Liver (tissue), 9 donors: ENCODE measurements around the gene TMA7B. TPM values are rescaled to one million over a fixed set of nuclear protein-coding genes. Genes with fewer than 3 reads are reported as not detected.

Experiments
- DNase-seq: peaks from one replicate; pipeline ENCODE4 v3.0.0-alpha.2; 2017; ENCODE audit warnings: low spot score
- H3K27ac ChIP-seq, 2 donors: one replicate each; pipeline ENCODE4 v1.7.0; 2013; ENCODE audit warnings: inconsistent platforms in 2 of 2, low read length in 2 of 2, control low read depth in 1 of 2, low read depth in 1 of 2, mild to moderate bottlenecking in 1 of 2
- H3K27me3 ChIP-seq, 4 donors: one replicate each; pipeline versions ENCODE4 v1.6.1 to v1.7.0; 2013; ENCODE audit warnings: low read length in 3 of 4, inconsistent platforms in 1 of 4, mild to moderate bottlenecking in 1 of 4, moderate library complexity in 1 of 4; ENCODE audit not compliant: control insufficient read depth in 4 of 4, insufficient read depth in 4 of 4
- H3K36me3 ChIP-seq, 4 donors: one replicate each; pipeline versions ENCODE4 v1.6.1 to v1.7.0; 2013; ENCODE audit warnings: low read length in 3 of 4, mild to moderate bottlenecking in 3 of 4, low read depth in 1 of 4, moderate library complexity in 1 of 4; ENCODE audit not compliant: control insufficient read depth in 4 of 4, insufficient read depth in 3 of 4
- H3K4me1 ChIP-seq, 4 donors: one replicate each; pipeline versions ENCODE4 v1.6.1 to v1.7.0; 2013; ENCODE audit warnings: low read length in 3 of 4, mild to moderate bottlenecking in 3 of 4, moderate library complexity in 1 of 4; ENCODE audit not compliant: control insufficient read depth in 4 of 4, insufficient read depth in 4 of 4
- H3K4me3 ChIP-seq, 3 donors: one replicate each; pipeline versions ENCODE4 v1.6.1 to v1.7.0; 2013; ENCODE audit warnings: low read length in 3 of 3, control low read depth in 1 of 3, low read depth in 1 of 3, mild to moderate bottlenecking in 1 of 3
- H3K9ac ChIP-seq, 2 donors: one replicate each; pipeline ENCODE4 v1.7.0; 2013; ENCODE audit warnings: low read length in 2 of 2, mild to moderate bottlenecking in 2 of 2, moderate library complexity in 2 of 2, control low read depth in 1 of 2, low read depth in 1 of 2
- H3K9me3 ChIP-seq, 4 donors: one replicate each; pipeline versions ENCODE4 v1.6.1 to v1.7.0; 2013; ENCODE audit warnings: low read length in 3 of 4; ENCODE audit not compliant: control insufficient read depth in 4 of 4
- EGR1 ChIP-seq, 2 donors: IDR thresholded peaks; 2 replicates each; pipeline ENCODE4 v1.6.1; 2016 to 2018; ENCODE audit warnings: antibody characterized with exemption in 2 of 2, low read depth in 2 of 2
- FOXA1 ChIP-seq: IDR thresholded peaks from 2 replicates; pipeline ENCODE4 v1.6.1; 2016; ENCODE audit warnings: antibody characterized with exemption
- FOXA2 ChIP-seq: IDR thresholded peaks from 2 replicates; pipeline ENCODE4 v1.6.1; 2016; ENCODE audit warnings: antibody characterized with exemption
- GABPA ChIP-seq, 2 donors: IDR thresholded peaks in 1 of 2; conservative IDR thresholded peaks in 1 of 2; 2 replicates each; pipeline ENCODE4 v1.6.1; 2016; ENCODE audit warnings: antibody characterized with exemption in 2 of 2, mild to moderate bottlenecking in 1 of 2, moderate library complexity in 1 of 2
- HNF4A ChIP-seq, 2 donors: conservative IDR thresholded peaks; 2 replicates each; pipeline ENCODE4 v1.6.1; 2016; ENCODE audit warnings: antibody characterized with exemption in 2 of 2, mild to moderate bottlenecking in 2 of 2
- HNF4G ChIP-seq: IDR thresholded peaks from 2 replicates; pipeline ENCODE4 v1.6.1; 2016; ENCODE audit warnings: antibody characterized with exemption
- JUND ChIP-seq, 2 donors: IDR thresholded peaks; 2 replicates each; pipeline ENCODE4 v1.6.1; 2016; ENCODE audit warnings: antibody characterized with exemption in 2 of 2
- NR2F2 ChIP-seq: IDR thresholded peaks from 2 replicates; pipeline ENCODE4 v1.6.1; 2016; ENCODE audit warnings: antibody characterized with exemption
- RAD21 ChIP-seq, 2 donors: IDR thresholded peaks; 2 replicates each; pipeline ENCODE4 v1.6.1; 2016; ENCODE audit warnings: antibody characterized with exemption in 2 of 2, mild to moderate bottlenecking in 2 of 2
- RXRA ChIP-seq, 2 donors: IDR thresholded peaks; 2 replicates each; pipeline ENCODE4 v1.6.1; 2017 to 2018; ENCODE audit warnings: antibody characterized with exemption in 2 of 2, mild to moderate bottlenecking in 1 of 2
- SP1 ChIP-seq: IDR thresholded peaks from 2 replicates; pipeline ENCODE4 v1.6.1; 2018; ENCODE audit warnings: antibody characterized with exemption, mild to moderate bottlenecking
- TAF1 ChIP-seq: conservative IDR thresholded peaks from 2 replicates; pipeline ENCODE4 v1.6.1; 2016; ENCODE audit warnings: antibody characterized with exemption, mild to moderate bottlenecking
- YY1 ChIP-seq: IDR thresholded peaks from 2 replicates; pipeline ENCODE4 v1.6.1; 2016; ENCODE audit warnings: antibody characterized with exemption, mild to moderate bottlenecking
- WGBS: extraction: QIAGEN DNeasy Blood & Tissue Kit; methylation state at CpG from one replicate; pipeline ENCODE4 v1.1.7; 2013; 5-methylcytosine and 5-hydroxymethylcytosine counted together
- polyA plus RNA-seq, 2 donors: library from polyadenylated mRNA; stranded (reverse) in 1 of 2; unstranded in 1 of 2; fragments of 200-250 nt in 1 of 2; fragments of >200 nt in 1 of 2; fragmentation: Nextera tagmentation in 1 of 2; extraction: Ambion mirVana in 1 of 2; gene quantifications; one replicate each; pipeline versions ENCODE4 v1.2.1 to v1.2.3, GENCODE V29; 2013 to 2015
- total RNA-seq, 2 donors: library from RNA; depleted of rRNA; stranded (reverse); fragments of >200 nt; gene quantifications; one replicate each; pipeline ENCODE4 v1.2.3, GENCODE V29; 2014
- TF ChIP-seq, protein P1 (sequence below): IDR thresholded peaks from 2 replicates; pipeline ENCODE4 v1.6.1; 2016; ENCODE audit warnings: antibody characterized with exemption
- TF ChIP-seq, protein P2 (sequence below): fragments of 150-350 bp; IDR thresholded peaks from 2 replicates; pipeline ENCODE4 v1.5.1; 2017; ENCODE audit warnings: improper control_type of control experiment, low read depth, low read length; ENCODE audit not compliant: missing input control
- TF ChIP-seq, protein P3 (sequence below): IDR thresholded peaks from 2 replicates; pipeline ENCODE4 v1.6.1; 2016; ENCODE audit warnings: antibody characterized with exemption
- TF ChIP-seq, protein P4 (sequence below): IDR thresholded peaks from 2 replicates; pipeline ENCODE4 v1.6.1; 2016; ENCODE audit warnings: antibody characterized with exemption, mild to moderate bottlenecking
- TF ChIP-seq, protein P5 (sequence below): IDR thresholded peaks from 2 replicates; pipeline ENCODE4 v1.6.1; 2016; ENCODE audit warnings: antibody characterized with exemption
- donor health status: healthy.
- donor health status: healthy.
- donor health status: healthy.
- donor health status: healthy.
- donor health status: healthy.

Gene TMA7B
- total and polyA plus RNA-seq, 4 donors, result 0.25 to 2.1 TPM; not detected in 2

DNA sequence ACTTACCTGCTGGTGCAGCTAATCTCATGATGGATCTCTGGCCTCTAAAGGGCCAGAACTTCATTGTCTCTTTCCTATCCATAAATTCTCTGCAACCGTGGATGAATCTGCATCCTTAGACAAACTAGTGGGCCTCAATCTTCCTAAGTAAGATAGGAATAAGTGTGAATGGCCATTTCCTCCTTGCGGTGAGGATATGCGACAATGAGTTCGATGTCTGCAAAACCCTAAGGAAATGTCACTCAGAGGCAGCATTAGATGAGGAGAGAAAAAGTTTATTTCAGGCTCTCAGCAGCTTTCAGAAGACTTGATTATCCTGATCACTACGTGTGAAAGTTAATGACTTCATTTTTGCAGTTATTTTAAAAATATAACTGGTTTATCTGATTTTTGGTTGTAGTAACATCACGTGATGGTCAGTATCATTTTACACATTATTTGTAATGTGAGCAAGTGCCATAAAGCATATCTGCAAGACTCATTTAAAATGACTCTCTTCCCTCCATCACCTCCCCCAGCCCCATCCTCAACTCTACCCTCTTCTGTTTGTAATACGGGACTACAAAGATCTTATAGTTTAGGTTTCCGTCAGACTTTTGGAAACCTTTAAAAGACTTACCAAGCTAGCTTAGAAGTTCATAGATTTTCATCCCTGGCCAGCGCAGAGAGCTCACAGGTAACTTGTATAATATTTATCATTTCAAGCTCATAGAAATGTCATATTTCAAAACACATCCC lies 49.2 kb upstream of the TMA7B start (continued):
- TF ChIP-seq FOXA1 (no peak), HNF4A (conservative IDR thresholded peaks at IDR 0.05) (no peak), FOXA2 (no peak), RXRA (IDR thresholded peaks at IDR 0.05) (no peak), SP1 (no peak)

DNA sequence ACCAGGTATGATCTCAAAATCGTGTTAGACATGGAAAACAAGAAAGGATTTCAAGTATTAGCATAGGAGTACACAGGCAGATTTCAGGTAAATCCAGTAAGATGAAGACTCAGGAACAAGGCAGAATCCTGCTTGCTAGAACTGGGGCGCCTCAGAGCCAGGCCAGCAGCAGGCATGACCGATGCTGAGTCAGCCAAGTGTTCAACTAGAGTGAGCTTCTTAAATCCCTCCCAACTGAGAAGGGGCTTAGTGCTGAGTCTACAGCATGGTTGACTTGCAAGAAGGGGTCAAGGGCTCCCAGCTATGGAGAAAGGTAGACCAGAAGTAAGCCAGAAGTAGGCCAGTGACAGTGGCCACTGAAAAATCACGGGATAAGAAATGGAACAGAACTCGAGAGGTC lies 46.9 kb upstream of the TMA7B start:
- Histone ChIP-seq H3K9ac (no peak overlapping the region), H3K27me3 (peaks cover 0 to 4% (median 1%) of the 10 kb centered on the region in 4 donors), H3K36me3 (no peaks in the 10 kb centered on the region), H3K27ac (no peak overlapping the region), H3K9me3 (no peaks in the 10 kb centered on the region), H3K4me1 (no peaks in the 10 kb centered on the region), H3K4me3 (no peak overlapping the region)
- TF ChIP-seq JUND (IDR thresholded peaks at IDR 0.05), result no peak
- TF ChIP-seq HNF4A (conservative IDR thresholded peaks at IDR 0.05), result no peak
- TF ChIP-seq GABPA (IDR thresholded peaks at IDR 0.05 in 1 of 2, conservative IDR thresholded peaks at IDR 0.05 in 1 of 2), result no peak
- TF ChIP-seq SP1, result no peak
- TF ChIP-seq YY1, result no peak
- TF ChIP-seq, protein P1, sequence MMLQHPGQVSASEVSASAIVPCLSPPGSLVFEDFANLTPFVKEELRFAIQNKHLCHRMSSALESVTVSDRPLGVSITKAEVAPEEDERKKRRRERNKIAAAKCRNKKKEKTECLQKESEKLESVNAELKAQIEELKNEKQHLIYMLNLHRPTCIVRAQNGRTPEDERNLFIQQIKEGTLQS, result no peak
- TF ChIP-seq HNF4G, result no peak
- TF ChIP-seq, protein P2, sequence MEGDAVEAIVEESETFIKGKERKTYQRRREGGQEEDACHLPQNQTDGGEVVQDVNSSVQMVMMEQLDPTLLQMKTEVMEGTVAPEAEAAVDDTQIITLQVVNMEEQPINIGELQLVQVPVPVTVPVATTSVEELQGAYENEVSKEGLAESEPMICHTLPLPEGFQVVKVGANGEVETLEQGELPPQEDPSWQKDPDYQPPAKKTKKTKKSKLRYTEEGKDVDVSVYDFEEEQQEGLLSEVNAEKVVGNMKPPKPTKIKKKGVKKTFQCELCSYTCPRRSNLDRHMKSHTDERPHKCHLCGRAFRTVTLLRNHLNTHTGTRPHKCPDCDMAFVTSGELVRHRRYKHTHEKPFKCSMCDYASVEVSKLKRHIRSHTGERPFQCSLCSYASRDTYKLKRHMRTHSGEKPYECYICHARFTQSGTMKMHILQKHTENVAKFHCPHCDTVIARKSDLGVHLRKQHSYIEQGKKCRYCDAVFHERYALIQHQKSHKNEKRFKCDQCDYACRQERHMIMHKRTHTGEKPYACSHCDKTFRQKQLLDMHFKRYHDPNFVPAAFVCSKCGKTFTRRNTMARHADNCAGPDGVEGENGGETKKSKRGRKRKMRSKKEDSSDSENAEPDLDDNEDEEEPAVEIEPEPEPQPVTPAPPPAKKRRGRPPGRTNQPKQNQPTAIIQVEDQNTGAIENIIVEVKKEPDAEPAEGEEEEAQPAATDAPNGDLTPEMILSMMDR, result no peak
- no peak for TF ChIP-seq FOXA1
- TF ChIP-seq, protein P3, sequence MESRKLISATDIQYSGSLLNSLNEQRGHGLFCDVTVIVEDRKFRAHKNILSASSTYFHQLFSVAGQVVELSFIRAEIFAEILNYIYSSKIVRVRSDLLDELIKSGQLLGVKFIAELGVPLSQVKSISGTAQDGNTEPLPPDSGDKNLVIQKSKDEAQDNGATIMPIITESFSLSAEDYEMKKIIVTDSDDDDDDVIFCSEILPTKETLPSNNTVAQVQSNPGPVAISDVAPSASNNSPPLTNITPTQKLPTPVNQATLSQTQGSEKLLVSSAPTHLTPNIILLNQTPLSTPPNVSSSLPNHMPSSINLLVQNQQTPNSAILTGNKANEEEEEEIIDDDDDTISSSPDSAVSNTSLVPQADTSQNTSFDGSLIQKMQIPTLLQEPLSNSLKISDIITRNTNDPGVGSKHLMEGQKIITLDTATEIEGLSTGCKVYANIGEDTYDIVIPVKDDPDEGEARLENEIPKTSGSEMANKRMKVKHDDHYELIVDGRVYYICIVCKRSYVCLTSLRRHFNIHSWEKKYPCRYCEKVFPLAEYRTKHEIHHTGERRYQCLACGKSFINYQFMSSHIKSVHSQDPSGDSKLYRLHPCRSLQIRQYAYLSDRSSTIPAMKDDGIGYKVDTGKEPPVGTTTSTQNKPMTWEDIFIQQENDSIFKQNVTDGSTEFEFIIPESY, result no peak
- no peak for TF ChIP-seq NR2F2
- TF ChIP-seq, protein P4, sequence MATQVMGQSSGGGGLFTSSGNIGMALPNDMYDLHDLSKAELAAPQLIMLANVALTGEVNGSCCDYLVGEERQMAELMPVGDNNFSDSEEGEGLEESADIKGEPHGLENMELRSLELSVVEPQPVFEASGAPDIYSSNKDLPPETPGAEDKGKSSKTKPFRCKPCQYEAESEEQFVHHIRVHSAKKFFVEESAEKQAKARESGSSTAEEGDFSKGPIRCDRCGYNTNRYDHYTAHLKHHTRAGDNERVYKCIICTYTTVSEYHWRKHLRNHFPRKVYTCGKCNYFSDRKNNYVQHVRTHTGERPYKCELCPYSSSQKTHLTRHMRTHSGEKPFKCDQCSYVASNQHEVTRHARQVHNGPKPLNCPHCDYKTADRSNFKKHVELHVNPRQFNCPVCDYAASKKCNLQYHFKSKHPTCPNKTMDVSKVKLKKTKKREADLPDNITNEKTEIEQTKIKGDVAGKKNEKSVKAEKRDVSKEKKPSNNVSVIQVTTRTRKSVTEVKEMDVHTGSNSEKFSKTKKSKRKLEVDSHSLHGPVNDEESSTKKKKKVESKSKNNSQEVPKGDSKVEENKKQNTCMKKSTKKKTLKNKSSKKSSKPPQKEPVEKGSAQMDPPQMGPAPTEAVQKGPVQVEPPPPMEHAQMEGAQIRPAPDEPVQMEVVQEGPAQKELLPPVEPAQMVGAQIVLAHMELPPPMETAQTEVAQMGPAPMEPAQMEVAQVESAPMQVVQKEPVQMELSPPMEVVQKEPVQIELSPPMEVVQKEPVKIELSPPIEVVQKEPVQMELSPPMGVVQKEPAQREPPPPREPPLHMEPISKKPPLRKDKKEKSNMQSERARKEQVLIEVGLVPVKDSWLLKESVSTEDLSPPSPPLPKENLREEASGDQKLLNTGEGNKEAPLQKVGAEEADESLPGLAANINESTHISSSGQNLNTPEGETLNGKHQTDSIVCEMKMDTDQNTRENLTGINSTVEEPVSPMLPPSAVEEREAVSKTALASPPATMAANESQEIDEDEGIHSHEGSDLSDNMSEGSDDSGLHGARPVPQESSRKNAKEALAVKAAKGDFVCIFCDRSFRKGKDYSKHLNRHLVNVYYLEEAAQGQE, result no peak
- TF ChIP-seq RXRA (IDR thresholded peaks at IDR 0.05), result no peak
- no peak for TF ChIP-seq EGR1 (IDR thresholded peaks at IDR 0.05; ENCODE audit: low read depth in 2 of 2)
- TF ChIP-seq RAD21 (IDR thresholded peaks at IDR 0.05), result no peak
- no peak for TF ChIP-seq FOXA2
- TF ChIP-seq, protein P5, sequence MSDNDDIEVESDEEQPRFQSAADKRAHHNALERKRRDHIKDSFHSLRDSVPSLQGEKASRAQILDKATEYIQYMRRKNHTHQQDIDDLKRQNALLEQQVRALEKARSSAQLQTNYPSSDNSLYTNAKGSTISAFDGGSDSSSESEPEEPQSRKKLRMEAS, result no peak
- TF ChIP-seq TAF1, result no peak
- 84% methylated on average over 5 of the region's 5 CpGs for WGBS
- DNase-seq, result no peak
